Measurements from ENCODE around the gene GEMIN4.

GRCh38 chr17:795721-796120 lies 43.7 kb upstream of the GEMIN4 start:
- no peak for TF ChIP-seq CTCF (IDR thresholded peaks at IDR 0.05; ENCODE audit: borderline replicate concordance, extremely low read depth, low read length, poor library complexity, severe bottlenecking)
- TF ChIP-seq EZH2 (IDR thresholded peaks at IDR 0.05; ENCODE audit: borderline replicate concordance, low read depth, low read length, severe bottlenecking): no peak
